Kidney epithelial cell (primary cell): ENCODE measurements around the gene TMEM233. TPM values are rescaled to one million over a fixed set of nuclear protein-coding genes. Genes with fewer than 3 reads are reported as not detected.

Experiments used
- DNase-seq: peaks from one replicate; pipeline ENCODE4 v3.0.0-alpha.2; 2010; ENCODE audit warnings: low read depth
- H3K27me3 ChIP-seq: 2 replicates; pipeline ENCODE4 v1.6.0; 2011; ENCODE audit warnings: low read length; ENCODE audit not compliant: control insufficient read depth, insufficient read depth
- H3K36me3 ChIP-seq: 2 replicates; pipeline ENCODE4 v1.5.1; 2011; ENCODE audit warnings: low read length; ENCODE audit not compliant: control insufficient read depth, insufficient read depth
- H3K4me3 ChIP-seq: 2 replicates; pipeline ENCODE4 v1.5.1; 2011; ENCODE audit warnings: low read depth, mild to moderate bottlenecking, control low read depth, low read length
- CTCF ChIP-seq: IDR thresholded peaks from 2 replicates; pipeline ENCODE4 v1.5.1; 2011; ENCODE audit warnings: mild to moderate bottlenecking, moderate library complexity, low read length, control low read depth, inconsistent platforms; ENCODE audit not compliant: insufficient read depth, poor library complexity, severe bottlenecking
- total RNA-seq: library from RNA; depleted of rRNA; stranded (reverse); fragments of >200 nt; gene quantifications from 2 replicates; pipeline ENCODE4 v1.2.3, GENCODE V29; 2015

TMEM233 gene
- total RNA-seq, 1 donor from 2014 or later, result 1.5 TPM

GRCh38 chr12:119681728-119682638, 88.4 kb downstream of the TMEM233 start:
- H3K4me3 ChIP-seq, result no peak overlapping the region
- TF ChIP-seq CTCF, result no peak
- no peak for DNase-seq
- peaks cover 8% of the 10 kb centered on the region for H3K36me3 ChIP-seq
- H3K27me3 ChIP-seq, result no peaks in the 10 kb centered on the region

- no peaks in the 10 kb centered on the region for H3K27me3 ChIP-seq
- peaks cover 5% of the 10 kb centered on the region for H3K36me3 ChIP-seq
- no peak for TF ChIP-seq CTCF
- DNase-seq, result no peak
- H3K4me3 ChIP-seq, result no peak overlapping the region
Measured at GRCh38 chr12:119682639-119683252, 89.2 kb downstream of the TMEM233 start.

GRCh38 chr12:119683413-119683812, 89.8 kb downstream of the TMEM233 start:
- TF ChIP-seq CTCF, result no peak
- Histone ChIP-seq H3K36me3 (peaks cover 5% of the 10 kb centered on the region), H3K27me3 (no peaks in the 10 kb centered on the region), H3K4me3 (no peak overlapping the region)
- DNase-seq, result no peak

- H3K4me3 ChIP-seq, result no peak overlapping the region
- no peak for DNase-seq
- H3K36me3 ChIP-seq, result peaks cover 5% of the 10 kb centered on the region
- H3K27me3 ChIP-seq, result no peaks in the 10 kb centered on the region
- no peak for TF ChIP-seq CTCF
Measured at GRCh38 chr12:119683816-119684215, 90.2 kb downstream of the TMEM233 start.

- Histone ChIP-seq H3K27me3 (no peaks in the 10 kb centered on the region), H3K4me3 (no peak overlapping the region), H3K36me3 (peaks cover 2% of the 10 kb centered on the region)
- TF ChIP-seq CTCF, result no peak
- no peak for DNase-seq
Measured at GRCh38 chr12:119684711-119685369, 91.3 kb downstream of the TMEM233 start.
